ENCODE results near the gene CACNA2D2.

- TF ChIP-seq POLR2AphosphoS5 (IDR thresholded peaks at IDR 0.05) = no peak
- TF ChIP-seq POLR2A (IDR thresholded peaks at IDR 0.05) = no peak
- TF ChIP-seq EP300 (IDR thresholded peaks at IDR 0.05) = no peak
These were observed 22.6 kb upstream of the CACNA2D2 start for GRCh38 chr3:50525987-50526386.
